GM12801 (cell line): ENCODE results near the gene TINCR.

Source experiments
- CTCF ChIP-seq: IDR thresholded peaks from one replicate; pipeline ENCODE4 v1.5.1; 2011; ENCODE audit warnings: control low read depth; ENCODE audit not compliant: insufficient read length; ENCODE audit errors: extremely low read depth

Gene TINCR

GRCh38 chr19:5520501-5520900 is 47.3 kb downstream of the TINCR start:
- no peak for TF ChIP-seq CTCF

- TF ChIP-seq CTCF = no peak
Measured at GRCh38 chr19:5519076-5519475, 48.7 kb downstream of the TINCR start.

DNA sequence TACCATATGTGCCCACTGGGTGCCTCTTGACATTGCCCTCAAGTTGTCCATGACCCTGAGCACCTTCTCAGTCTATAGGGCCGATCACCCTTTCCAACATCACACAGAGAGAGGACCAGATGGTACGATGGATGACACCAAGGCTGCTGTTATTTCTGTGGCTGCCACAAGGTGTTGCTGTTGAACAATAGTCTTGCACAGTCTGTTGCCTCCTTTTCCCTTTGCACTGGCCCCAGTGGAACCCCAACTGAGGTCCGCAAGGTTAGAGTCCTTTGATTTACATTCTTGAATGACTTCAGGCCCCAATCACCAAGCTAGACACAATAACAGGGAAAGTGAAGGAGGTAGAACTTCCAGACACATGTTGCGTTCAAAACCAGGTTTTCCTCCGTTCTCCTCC is 52.0 kb downstream of the TINCR start:
- no peak for TF ChIP-seq CTCF

- no peak for TF ChIP-seq CTCF
Measured at GRCh38 chr19:5514001-5514400, 53.8 kb downstream of the TINCR start.

DNA sequence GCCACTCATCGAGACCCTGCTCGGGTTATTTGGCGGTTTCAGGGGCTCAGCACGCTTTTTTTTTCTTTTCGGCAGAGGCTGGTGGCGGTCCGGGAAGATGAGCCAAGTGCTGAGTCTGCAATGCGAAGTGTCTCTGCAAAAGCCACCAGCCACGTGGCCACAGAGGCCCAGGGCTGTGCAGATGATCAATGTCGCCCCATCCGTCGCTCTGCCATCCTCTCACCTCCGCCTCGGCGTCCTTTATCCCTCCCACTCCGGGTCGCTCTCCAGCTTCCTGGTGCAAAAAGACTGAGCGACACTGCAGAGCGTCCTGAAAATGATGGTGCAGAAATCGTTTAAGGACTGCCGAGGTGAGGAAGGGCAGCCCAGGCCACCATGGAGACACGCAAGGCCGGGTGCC is 55.0 kb downstream of the TINCR start:
- TF ChIP-seq CTCF = no peak
